HG02884 (cell line): ENCODE data around the gene KCNB1.

ENCODE experiments used
- ATAC-seq: cut with Tn5 transposase; IDR thresholded peaks from one replicate; pipeline ENCODE4 v1.9.1; 2021; ENCODE audit warnings: mild to moderate bottlenecking, moderate library complexity; ENCODE audit not compliant: unreplicated experiment

Gene KCNB1

DNA sequence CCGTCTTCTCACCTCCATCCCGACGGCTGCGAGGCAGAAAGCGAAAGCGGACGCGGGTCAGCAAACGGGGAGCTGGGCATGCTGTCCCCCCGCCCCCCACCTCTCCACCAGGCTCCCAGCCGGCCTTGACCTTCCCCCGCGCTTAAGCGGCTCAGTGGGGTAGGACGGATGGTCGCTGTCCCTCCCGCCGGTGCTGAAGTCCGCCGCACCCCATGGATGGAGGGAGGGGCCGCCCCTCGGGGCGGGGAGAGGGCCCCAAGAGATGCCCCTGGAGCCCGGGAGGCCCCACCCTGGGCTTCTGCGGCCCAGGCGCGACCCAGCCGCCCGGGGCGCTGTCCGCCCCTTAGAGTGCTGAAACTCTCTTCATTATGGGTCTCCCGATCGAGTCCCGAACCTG lies at the start of gene KCNB1:
Gene KCNB1 (minus strand): TSS at position 48 of the 397 bp plus-strand sequence. CDS start 188 bp downstream, outside the sequence.
- no peak for ATAC-seq

- ATAC-seq = no peak
Observed at GRCh38 chr20:49529470-49529869, 47.0 kb upstream of the KCNB1 start.

- ATAC-seq = no peak
Observed at GRCh38 chr20:49526568-49526967, 44.1 kb upstream of the KCNB1 start.

GRCh38 chr20:49526056-49526455 lies 43.6 kb upstream of the KCNB1 start:
- ATAC-seq = no peak

- no peak for ATAC-seq
Observed at GRCh38 chr20:49523767-49524360, 41.4 kb upstream of the KCNB1 start.

GRCh38 chr20:49521356-49521755 lies 38.9 kb upstream of the KCNB1 start:
- no peak for ATAC-seq

DNA sequence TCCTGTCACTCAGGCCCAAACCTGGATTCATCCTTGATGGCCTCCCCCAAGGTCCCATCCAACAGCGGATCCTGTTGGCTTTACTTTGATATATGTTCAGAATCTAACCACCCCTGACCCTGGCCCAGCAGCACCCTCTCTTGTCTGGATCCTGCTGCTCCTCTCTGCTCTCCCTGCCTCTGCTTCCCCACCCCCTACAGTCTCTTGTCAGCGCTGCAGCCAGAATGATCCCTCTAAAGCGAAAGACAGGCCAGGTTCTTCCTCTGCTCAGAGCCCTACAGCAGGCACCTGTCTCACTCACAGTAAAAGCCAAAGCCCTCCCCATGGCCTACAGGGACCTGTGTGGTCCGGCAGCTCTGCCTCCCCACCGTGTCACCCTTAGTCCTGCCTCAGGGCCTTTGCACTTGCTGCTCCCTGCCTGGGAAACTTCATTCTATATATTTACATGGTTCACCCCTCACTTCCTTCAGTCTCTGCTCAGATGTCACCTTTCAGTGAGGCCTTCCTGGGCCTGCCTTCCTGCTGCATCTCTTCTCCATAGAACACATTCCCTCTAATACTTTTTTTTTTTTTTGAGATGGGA lies 37.4 kb upstream of the KCNB1 start:
- ATAC-seq = no peak

GRCh38 chr20:49519212-49519712 lies 36.8 kb upstream of the KCNB1 start:
- ATAC-seq = no peak

GRCh38 chr20:49518576-49518975 lies 36.1 kb upstream of the KCNB1 start:
- no peak for ATAC-seq

DNA sequence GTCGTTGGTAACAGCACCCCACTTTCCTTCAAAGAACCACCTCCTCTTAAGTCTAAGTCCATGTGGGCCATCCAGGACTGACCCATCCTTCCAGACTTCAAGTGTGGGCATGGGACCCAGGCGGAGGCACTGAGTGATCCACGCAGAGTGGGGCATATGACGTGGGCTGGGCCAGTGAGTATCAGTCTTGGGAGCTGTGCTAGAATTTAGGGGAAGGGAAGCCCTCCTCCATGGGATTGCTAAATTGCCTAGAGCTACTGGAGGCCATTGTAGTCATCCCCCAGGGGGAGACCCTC lies 35.3 kb upstream of the KCNB1 start:
- no peak for ATAC-seq

DNA sequence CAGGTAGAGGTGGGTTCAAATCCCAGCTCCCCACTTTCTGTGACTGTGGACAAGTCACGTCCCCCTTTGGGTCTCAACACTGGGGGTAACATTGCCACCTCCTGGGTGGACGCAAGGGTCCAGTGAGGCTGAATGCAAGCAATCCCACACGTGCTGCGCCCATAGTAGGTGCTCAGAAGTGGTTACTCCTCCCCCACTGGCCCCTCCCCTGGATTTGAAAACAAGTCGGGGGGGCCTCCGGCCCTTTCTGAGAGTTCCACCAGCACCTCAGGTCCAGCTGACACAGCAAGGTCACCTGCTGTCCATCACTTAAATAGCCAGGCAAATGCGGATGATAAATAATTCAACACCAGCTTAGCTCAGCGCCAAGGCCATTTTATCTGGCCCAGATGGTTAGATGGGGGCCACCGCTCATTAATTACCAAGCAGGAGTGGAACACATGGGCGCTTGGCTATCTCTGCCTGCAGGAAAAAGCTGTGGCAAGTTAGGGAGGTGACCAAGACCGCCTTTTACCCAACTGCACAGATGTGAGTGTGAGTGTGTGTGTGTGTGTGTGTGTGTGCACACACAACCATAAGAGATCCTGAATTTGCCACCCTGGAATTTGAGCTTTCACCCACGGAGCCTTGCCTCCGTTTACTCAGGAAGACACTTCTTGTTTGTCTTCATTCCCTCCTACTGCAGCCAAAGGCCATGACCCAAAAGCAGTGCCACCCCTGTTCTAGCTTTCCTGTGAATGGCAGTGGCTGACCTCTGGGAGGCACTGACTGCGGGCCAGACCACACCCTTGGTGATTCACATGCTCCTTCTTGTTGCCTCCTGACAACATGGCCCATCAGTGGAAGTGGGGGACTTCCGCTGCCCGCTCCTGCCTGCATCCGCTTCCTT lies 34.7 kb upstream of the KCNB1 start:
- ATAC-seq = no peak

- no peak for ATAC-seq
Observed at GRCh38 chr20:49515586-49515985, 33.1 kb upstream of the KCNB1 start.

- no peak for ATAC-seq
Observed at GRCh38 chr20:49513517-49513916, 31.0 kb upstream of the KCNB1 start.

GRCh38 chr20:49513009-49513408 lies 30.5 kb upstream of the KCNB1 start:
- ATAC-seq = no peak

GRCh38 chr20:49511788-49512525 lies 29.5 kb upstream of the KCNB1 start:
- ATAC-seq = no peak

- no peak for ATAC-seq
Observed at GRCh38 chr20:49510562-49511122, 28.2 kb upstream of the KCNB1 start.

- no peak for ATAC-seq
Observed at GRCh38 chr20:49508435-49509199, 26.1 kb upstream of the KCNB1 start.

DNA sequence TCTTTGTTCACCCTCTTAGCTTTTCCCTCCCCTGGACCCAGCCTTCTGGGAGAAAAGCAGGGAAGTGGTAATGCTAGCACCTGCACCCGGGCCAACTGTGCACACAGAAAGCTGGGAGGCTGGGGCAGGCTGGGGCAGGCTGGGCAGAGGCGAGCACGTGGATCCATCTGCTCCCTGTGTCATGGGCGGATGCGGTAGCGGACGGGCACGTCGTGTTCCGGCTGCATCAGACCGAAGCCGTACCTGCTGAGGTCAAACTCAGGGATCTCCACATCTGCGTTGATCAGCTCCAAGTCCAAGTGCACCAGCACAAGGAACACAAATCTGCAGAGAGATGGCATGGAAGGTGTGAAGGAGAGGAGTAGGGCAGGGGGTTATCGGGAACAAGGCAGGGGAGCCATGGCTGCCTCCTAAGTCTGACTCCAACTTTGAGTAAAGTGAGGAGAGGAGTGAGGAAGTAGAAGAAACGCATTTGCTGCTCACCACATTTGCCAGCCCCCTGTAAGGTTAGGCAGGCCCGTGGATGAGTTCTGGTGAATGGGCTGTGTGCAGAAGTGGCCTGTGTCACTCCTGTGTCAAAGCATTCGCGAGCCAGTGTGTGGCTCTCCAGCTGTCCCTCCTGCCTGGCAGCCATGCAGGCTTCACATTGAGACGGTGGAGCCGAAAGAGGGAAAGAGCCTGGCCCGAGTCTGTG lies 25.4 kb upstream of the KCNB1 start:
- no peak for ATAC-seq

DNA sequence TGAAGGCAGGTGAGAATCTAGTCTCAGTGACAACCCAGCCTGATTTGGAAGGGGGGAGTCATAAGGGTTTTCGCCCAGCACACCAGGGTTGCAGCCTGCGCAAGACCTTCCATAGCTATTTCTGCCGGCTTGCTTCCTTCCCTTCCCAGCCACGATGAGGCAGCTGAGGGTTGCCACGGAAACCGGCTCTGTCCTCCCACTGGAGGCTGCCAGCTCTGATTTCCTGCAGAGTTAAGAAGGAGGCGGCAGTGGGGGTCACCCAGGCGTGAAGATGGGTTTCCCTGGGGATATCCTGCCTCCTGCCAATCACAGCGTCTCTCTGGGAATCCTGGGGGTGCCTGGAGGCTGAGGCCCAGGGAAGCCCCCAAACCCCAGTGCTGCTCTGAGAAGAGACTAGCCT lies 23.1 kb upstream of the KCNB1 start:
- ATAC-seq = no peak

GRCh38 chr20:49503176-49503575 lies 20.7 kb upstream of the KCNB1 start:
- ATAC-seq = no peak
